H9 (cell line): ENCODE data around the gene EEF2K. TPM values are rescaled to one million over a fixed set of nuclear protein-coding genes. Genes with fewer than 3 reads are reported as not detected.

Experiments
- DNase-seq: peaks from one replicate; pipeline ENCODE4 v3.0.0-alpha.2; 2017
- H2AFZ ChIP-seq: one replicate; pipeline ENCODE4 v1.6.1; 2013; ENCODE audit warnings: mild to moderate bottlenecking, low read length, control low read depth, moderate library complexity
- H2AK5ac ChIP-seq: 2 replicates; pipeline ENCODE4 v1.6.1; 2013; ENCODE audit warnings: low read length, control low read depth, mixed read lengths; ENCODE audit not compliant: insufficient read length
- H2BK120ac ChIP-seq: one replicate; pipeline ENCODE4 v1.6.1; 2013; ENCODE audit warnings: low read depth, mild to moderate bottlenecking, low read length, control low read depth, inconsistent platforms; ENCODE audit not compliant: poor library complexity, severe bottlenecking
- H2BK12ac ChIP-seq: 2 replicates; pipeline ENCODE4 v1.6.1; 2013; ENCODE audit warnings: low read length, control low read depth, mixed read lengths, low read depth; ENCODE audit not compliant: insufficient read length
- H2BK15ac ChIP-seq: 2 replicates; pipeline ENCODE4 v1.6.1; 2013; ENCODE audit warnings: low read depth, low read length, control low read depth
- H2BK20ac ChIP-seq: one replicate; pipeline ENCODE4 v1.6.1; 2013; ENCODE audit warnings: low read depth, mild to moderate bottlenecking, low read length, control low read depth, inconsistent platforms; ENCODE audit not compliant: poor library complexity, severe bottlenecking
- H2BK5ac ChIP-seq: 2 replicates; pipeline ENCODE4 v1.6.1; 2013; ENCODE audit warnings: low read length, control low read depth, mixed read lengths; ENCODE audit not compliant: insufficient read length
- H3K14ac ChIP-seq: 2 replicates; pipeline ENCODE4 v1.6.1; 2013; ENCODE audit warnings: low read length, control low read depth; ENCODE audit not compliant: insufficient read depth
- H3K18ac ChIP-seq: 2 replicates; pipeline ENCODE4 v1.6.1; 2013; ENCODE audit warnings: low read depth, mild to moderate bottlenecking, mixed read lengths, low read length, control low read depth; ENCODE audit not compliant: insufficient read length
- H3K23ac ChIP-seq: 2 replicates; pipeline ENCODE4 v1.6.1; 2013; ENCODE audit warnings: low read length, control low read depth, mixed read lengths, low read depth; ENCODE audit not compliant: insufficient read length
- H3K23me2 ChIP-seq: 2 replicates; pipeline ENCODE4 v1.6.1; 2013; ENCODE audit warnings: low read depth, mild to moderate bottlenecking, mixed read lengths, low read length, control low read depth; ENCODE audit not compliant: insufficient read length, poor library complexity, severe bottlenecking
- H3K27ac ChIP-seq: 2 replicates; pipeline ENCODE4 v1.5.1; 2013; ENCODE audit warnings: low read length, control low read depth, mixed read lengths, low read depth; ENCODE audit not compliant: insufficient read length
- H3K27me3 ChIP-seq: 2 replicates; pipeline ENCODE4 v1.6.1; 2013; ENCODE audit warnings: low read length, control low read depth, inconsistent platforms; ENCODE audit not compliant: insufficient read depth
- H3K4ac ChIP-seq: 2 replicates; pipeline ENCODE4 v1.6.1; 2013; ENCODE audit warnings: low read depth, mild to moderate bottlenecking, control low read depth, inconsistent platforms, low read length, moderate library complexity
- H3K4me1 ChIP-seq: 2 replicates; pipeline ENCODE4 v1.6.1; 2013; ENCODE audit warnings: low read length, control low read depth, inconsistent platforms; ENCODE audit not compliant: insufficient read depth
- H3K4me2 ChIP-seq: 2 replicates; pipeline ENCODE4 v1.6.1; 2013; ENCODE audit warnings: low read length, control low read depth, mixed read lengths; ENCODE audit not compliant: insufficient read length, insufficient read depth
- H3K56ac ChIP-seq: 2 replicates; pipeline ENCODE4 v1.6.1; 2013; ENCODE audit warnings: low read depth, mild to moderate bottlenecking, mixed read lengths, low read length, control low read depth; ENCODE audit not compliant: insufficient read length
- H3K79me1 ChIP-seq: 2 replicates; pipeline ENCODE4 v1.6.1; 2013; ENCODE audit warnings: low read depth, mild to moderate bottlenecking, moderate library complexity, low read length, control low read depth, inconsistent platforms; ENCODE audit not compliant: insufficient read depth, poor library complexity, severe bottlenecking
- H3K79me2 ChIP-seq: 2 replicates; pipeline ENCODE4 v1.6.1; 2013; ENCODE audit warnings: low read length, control low read depth, inconsistent platforms; ENCODE audit not compliant: insufficient read depth
- H3K9ac ChIP-seq: 2 replicates; pipeline ENCODE4 v1.6.1; 2013; ENCODE audit warnings: low read length, control low read depth, mixed read lengths; ENCODE audit not compliant: insufficient read length; ENCODE audit errors: extremely low read depth
- H3K9me3 ChIP-seq: one replicate; pipeline ENCODE4 v1.6.1; 2013; ENCODE audit warnings: low read depth, low read length, inconsistent platforms; ENCODE audit not compliant: control insufficient read depth
- H3T11ph ChIP-seq: one replicate; pipeline ENCODE4 v1.6.1; 2013; ENCODE audit warnings: mild to moderate bottlenecking, low read length, control low read depth, inconsistent platforms
- H4K20me1 ChIP-seq: one replicate; pipeline ENCODE4 v1.6.1; 2013; ENCODE audit not compliant: control insufficient read depth, insufficient read length, insufficient read depth
- H4K5ac ChIP-seq: 2 replicates; pipeline ENCODE4 v1.6.1; 2013; ENCODE audit warnings: low read depth, mild to moderate bottlenecking, mixed read lengths, low read length, control low read depth; ENCODE audit not compliant: insufficient read length
- H4K8ac ChIP-seq: replicated peaks from 2 replicates; pipeline ENCODE4 v1.6.1; 2013; ENCODE audit warnings: low read length, control low read depth, mixed read lengths, low read depth; ENCODE audit not compliant: insufficient read length
- H4K91ac ChIP-seq: 2 replicates; pipeline ENCODE4 v1.6.1; 2013; ENCODE audit warnings: low read depth, mild to moderate bottlenecking, moderate library complexity, mixed read lengths, low read length, control low read depth; ENCODE audit not compliant: insufficient read length
- H3K27ac Mint-ChIP-seq, 3 experiments: 2 replicates in 2 of 3; 3 replicates in 1 of 3; pipeline ENCODE4 v1.8.0; 2020 to 2021; ENCODE audit warnings: mixed read lengths in 3 of 3, mild to moderate bottlenecking in 1 of 3, moderate library complexity in 1 of 3
- H3K27me3 Mint-ChIP-seq: 2 replicates; pipeline ENCODE4 v1.8.0; 2021; ENCODE audit warnings: low read depth, mild to moderate bottlenecking, moderate library complexity, mixed read lengths
- H3K36me3 Mint-ChIP-seq, 3 experiments: 2 replicates in 2 of 3; 3 replicates in 1 of 3; pipeline ENCODE4 v1.8.0; 2020 to 2021; ENCODE audit warnings: low read depth in 3 of 3, mixed read lengths in 3 of 3; ENCODE audit not compliant: insufficient read depth in 1 of 3
- H3K4me1 Mint-ChIP-seq, 2 experiments: 2 replicates each; pipeline ENCODE4 v1.8.0; 2020; ENCODE audit warnings: mixed read lengths in 2 of 2
- H3K4me3 Mint-ChIP-seq, 2 experiments: 2 replicates in 1 of 2; 3 replicates in 1 of 2; pipeline ENCODE4 v1.8.0; 2020 to 2021; ENCODE audit warnings: mild to moderate bottlenecking in 2 of 2, mixed read lengths in 2 of 2, moderate library complexity in 1 of 2
- H3K9me3 Mint-ChIP-seq, 2 experiments: 2 replicates in 1 of 2; 3 replicates in 1 of 2; pipeline ENCODE4 v1.8.0; 2020; ENCODE audit warnings: mild to moderate bottlenecking in 2 of 2, mixed read lengths in 2 of 2, moderate library complexity in 1 of 2
- WGBS: extraction: QIAGEN DNeasy Blood & Tissue Kit; methylation state at CpG from one replicate; pipeline ENCODE4 v1.1.7; 2013; ENCODE audit warnings: missing lambda C conversion rate, low lambda C conversion rate, mixed read lengths; ENCODE audit not compliant: insufficient read length; ENCODE audit errors: extremely low coverage; 5-methylcytosine and 5-hydroxymethylcytosine counted together
- total RNA-seq: library from RNA; stranded (reverse); gene quantifications from 2 replicates; pipeline ENCODE4 v1.2.1, GENCODE V29; 2021
- TF ChIP-seq, protein P1 (sequence below): fragments of 200-600 bp; sonication (generic); conservative IDR thresholded peaks from 3 replicates; pipeline ENCODE4 v1.8.0; 2021; ENCODE audit warnings: antibody characterized with exemption, mild to moderate bottlenecking

EEF2K gene
- total RNA-seq, 1 experiment from 2014 or later: 20.7 TPM

- H3K4me3 Mint-ChIP-seq: no peak overlapping the region
- Histone ChIP-seq H2BK15ac (no peak overlapping the region), H4K8ac (peak overlapping the region; percentile 41), H3K79me2 (no peaks in the 10 kb centered on the region), H3K23ac (no peak overlapping the region), H3K9ac (no peak overlapping the region), H2BK12ac (no peak overlapping the region), H2BK5ac (no peak overlapping the region), H3K4me2 (no peak overlapping the region), H2BK20ac (no peak overlapping the region), H3K27me3 (no peaks in the 10 kb centered on the region), H3K23me2 (peaks cover 2% of the 10 kb centered on the region), H3T11ph (no peak overlapping the region), H4K20me1 (no peaks in the 10 kb centered on the region), H3K79me1 (no peaks in the 10 kb centered on the region), H3K4ac (no peak overlapping the region), H3K27ac (no peak overlapping the region), H3K18ac (no peak overlapping the region), H3K9me3 (no peaks in the 10 kb centered on the region), H2AK5ac (no peak overlapping the region), H3K4me1 (no peaks in the 10 kb centered on the region), H2AFZ (no peak overlapping the region), H3K14ac (no peak overlapping the region), H2BK120ac (no peak overlapping the region), H3K56ac (no peak overlapping the region), H4K5ac (no peak overlapping the region), H4K91ac (no peak overlapping the region)
- TF ChIP-seq, protein P1, sequence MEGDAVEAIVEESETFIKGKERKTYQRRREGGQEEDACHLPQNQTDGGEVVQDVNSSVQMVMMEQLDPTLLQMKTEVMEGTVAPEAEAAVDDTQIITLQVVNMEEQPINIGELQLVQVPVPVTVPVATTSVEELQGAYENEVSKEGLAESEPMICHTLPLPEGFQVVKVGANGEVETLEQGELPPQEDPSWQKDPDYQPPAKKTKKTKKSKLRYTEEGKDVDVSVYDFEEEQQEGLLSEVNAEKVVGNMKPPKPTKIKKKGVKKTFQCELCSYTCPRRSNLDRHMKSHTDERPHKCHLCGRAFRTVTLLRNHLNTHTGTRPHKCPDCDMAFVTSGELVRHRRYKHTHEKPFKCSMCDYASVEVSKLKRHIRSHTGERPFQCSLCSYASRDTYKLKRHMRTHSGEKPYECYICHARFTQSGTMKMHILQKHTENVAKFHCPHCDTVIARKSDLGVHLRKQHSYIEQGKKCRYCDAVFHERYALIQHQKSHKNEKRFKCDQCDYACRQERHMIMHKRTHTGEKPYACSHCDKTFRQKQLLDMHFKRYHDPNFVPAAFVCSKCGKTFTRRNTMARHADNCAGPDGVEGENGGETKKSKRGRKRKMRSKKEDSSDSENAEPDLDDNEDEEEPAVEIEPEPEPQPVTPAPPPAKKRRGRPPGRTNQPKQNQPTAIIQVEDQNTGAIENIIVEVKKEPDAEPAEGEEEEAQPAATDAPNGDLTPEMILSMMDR: no peak
- peaks cover 15% of the 10 kb centered on the region for H3K27me3 Mint-ChIP-seq
- peak; percentile 35 for DNase-seq
- no peak overlapping the region for H3K27ac Mint-ChIP-seq
- H3K9me3 Mint-ChIP-seq: no peaks in the 10 kb centered on the region
- WGBS: no CpG with 5 or more reads among the region's 6 CpGs
- H3K36me3 Mint-ChIP-seq: no peaks in the 10 kb centered on the region
- peaks cover 16 to 22% of the 10 kb centered on the region in 2 experiments for H3K4me1 Mint-ChIP-seq
These were observed 21.5 kb upstream of the EEF2K start for GRCh38 chr16:22184615-22184968.
